ENCODE data around the gene UNC13D.

GRCh38 chr17:75825748-75826370 lies 18.3 kb downstream of the UNC13D start:
- no peak for TF ChIP-seq EGR1 (IDR thresholded peaks at IDR 0.05)
- no peak for TF ChIP-seq FOXM1 (IDR thresholded peaks at IDR 0.05; ENCODE audit: borderline replicate concordance, low read depth)
- no peak for TF ChIP-seq TAF1 (IDR thresholded peaks at IDR 0.05; ENCODE audit: low read depth)
- TF ChIP-seq NFIC (IDR thresholded peaks at IDR 0.05), result no peak
- TF ChIP-seq YY1 (IDR thresholded peaks at IDR 0.05; ENCODE audit: low read depth), result no peak
- TF ChIP-seq REST (IDR thresholded peaks at IDR 0.05; ENCODE audit: low read depth), result no peak
- no peak for TF ChIP-seq RAD21 (IDR thresholded peaks at IDR 0.05; ENCODE audit: low read depth)
- TF ChIP-seq MAX (IDR thresholded peaks at IDR 0.05), result no peak
- no peak for TF ChIP-seq USF1 (IDR thresholded peaks at IDR 0.05)
- no peak for TF ChIP-seq CREB1 (IDR thresholded peaks at IDR 0.05; ENCODE audit: low read depth)
- no peak for TF ChIP-seq EP300 (IDR thresholded peaks at IDR 0.05; ENCODE audit: borderline replicate concordance)
- no peak for TF ChIP-seq TCF12 (IDR thresholded peaks at IDR 0.05; ENCODE audit: low read depth)
- no peak for TF ChIP-seq ZBTB7A (IDR thresholded peaks at IDR 0.05; ENCODE audit: low read depth)

Data from Ishikawa (cell line).